ENCODE measurements around the gene NRCAM.

DNA sequence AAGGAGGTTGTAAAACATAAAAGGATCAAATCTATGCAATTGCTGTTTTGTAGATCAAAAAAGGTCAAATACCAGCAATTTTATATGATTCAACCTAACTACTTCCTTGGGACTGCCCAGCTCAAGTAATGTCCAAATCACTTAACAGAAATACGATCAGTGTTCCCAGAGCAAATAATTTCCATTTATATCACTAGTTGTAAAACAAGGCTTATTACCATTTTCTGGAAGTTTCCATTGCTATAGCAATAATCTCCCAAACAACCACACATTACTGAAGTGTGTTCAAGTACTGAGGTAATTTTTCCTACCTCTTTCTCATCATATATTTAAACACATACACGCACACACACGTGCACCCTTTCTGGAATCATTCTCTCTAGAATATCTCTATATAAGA, 123.3 kb downstream of the NRCAM start:
- TF ChIP-seq, protein P1, sequence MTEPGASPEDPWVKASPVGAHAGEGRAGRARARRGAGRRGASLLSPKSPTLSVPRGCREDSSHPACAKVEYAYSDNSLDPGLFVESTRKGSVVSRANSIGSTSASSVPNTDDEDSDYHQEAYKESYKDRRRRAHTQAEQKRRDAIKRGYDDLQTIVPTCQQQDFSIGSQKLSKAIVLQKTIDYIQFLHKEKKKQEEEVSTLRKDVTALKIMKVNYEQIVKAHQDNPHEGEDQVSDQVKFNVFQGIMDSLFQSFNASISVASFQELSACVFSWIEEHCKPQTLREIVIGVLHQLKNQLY (CRISPR knock-in tag; IDR thresholded peaks at IDR 0.05), result no peak
- TF ChIP-seq NFYB (CRISPR knock-in tag; IDR thresholded peaks at IDR 0.05), result no peak
- TF ChIP-seq ZNF124 (CRISPR knock-in tag; IDR thresholded peaks at IDR 0.05), result no peak

Measured in HepG2 (cell line).